Measurements from ENCODE around the gene DROSHA. TPM values are rescaled to one million over a fixed set of nuclear protein-coding genes. Genes with fewer than 3 reads are reported as not detected.
"Not testable (repeated sequence)": the region's sequence is repeated elsewhere in the genome, so short reads cannot be mapped to it uniquely, and the experiment has no call there.

DROSHA gene
- total RNA-seq, 1 donor from 2014 or later, result 54.5 TPM

GRCh38 chr5:31413030-31413812 is 118.7 kb downstream of the DROSHA start:
- DNase-seq, result no peak

DNA sequence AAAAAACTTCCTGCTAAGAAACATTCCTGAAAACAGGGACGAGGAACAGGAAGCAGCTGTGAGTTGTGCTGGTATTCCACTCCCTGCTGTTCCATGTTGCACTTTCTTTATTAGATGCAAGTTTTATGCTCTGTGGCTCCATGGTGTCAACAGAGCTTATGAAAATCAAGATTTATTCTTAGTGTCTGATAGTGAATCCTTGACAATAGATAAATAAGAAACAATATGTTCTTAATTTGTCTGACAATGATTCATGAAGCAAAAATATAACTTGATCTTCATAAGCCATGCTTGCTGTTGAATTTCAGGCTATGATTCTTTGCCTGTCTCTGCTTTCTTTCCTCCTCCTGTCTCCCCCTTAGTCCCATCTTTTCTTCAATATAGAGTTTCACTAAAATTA is 119.6 kb downstream of the DROSHA start:
- DNase-seq, result peak; percentile 80

- DNase-seq, result no peak
Measured at GRCh38 chr5:31410089-31410488, 121.8 kb downstream of the DROSHA start.

DNA sequence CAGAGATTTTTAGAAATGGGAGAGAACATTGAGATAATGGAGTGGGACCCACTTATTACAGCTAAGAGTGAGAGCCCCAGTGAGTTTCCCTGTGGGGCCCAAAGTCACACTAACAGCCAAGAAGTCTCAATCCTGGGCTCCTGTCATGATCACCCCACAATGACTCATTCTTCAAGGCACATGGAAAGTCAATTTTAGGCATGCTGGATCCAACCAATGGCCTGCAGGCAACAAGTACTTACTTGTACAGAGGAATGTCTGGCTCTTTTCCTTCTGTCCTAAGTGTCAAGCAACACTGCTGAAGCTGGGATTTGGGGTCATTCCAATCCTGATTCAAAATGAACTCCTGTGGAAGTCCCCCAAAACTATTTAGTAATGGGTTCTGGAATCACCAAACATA is 123.1 kb downstream of the DROSHA start:
- DNase-seq, result no peak

DNA sequence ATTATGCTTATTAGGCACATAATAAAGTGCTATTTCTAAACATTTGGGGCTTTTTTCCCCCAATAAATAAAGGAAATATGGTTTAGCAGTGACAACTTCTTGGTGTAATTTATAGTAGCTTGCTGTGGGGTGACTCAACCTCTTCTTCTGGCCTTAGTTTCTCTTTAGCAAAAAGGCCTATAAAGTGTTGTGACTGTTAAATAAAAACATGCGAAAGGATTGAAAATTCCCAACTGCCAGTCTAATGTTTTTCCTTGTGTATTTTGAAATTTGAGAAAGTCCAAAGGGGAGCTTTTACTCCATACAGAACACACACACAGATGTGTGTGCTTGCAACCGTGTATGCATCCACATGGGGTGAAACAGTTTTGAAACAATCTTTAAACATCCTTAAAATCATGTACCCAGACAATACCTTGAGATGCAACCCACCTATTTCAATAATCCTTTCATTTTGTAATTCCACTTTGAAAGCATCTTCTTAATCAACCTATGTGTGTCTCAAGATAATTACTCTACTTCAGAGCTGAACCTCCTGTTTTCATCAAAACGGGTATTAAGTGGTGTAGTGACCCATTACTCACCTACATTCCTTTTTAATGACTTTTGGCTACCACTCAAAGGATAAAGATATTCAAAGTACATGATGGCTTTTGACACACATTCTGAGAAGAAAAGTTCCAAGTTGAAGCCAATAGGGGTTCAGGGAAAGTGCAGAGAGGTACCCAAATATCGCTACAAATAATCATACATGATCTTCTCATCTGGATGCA is 123.8 kb downstream of the DROSHA start:
- DNase-seq, result peak; percentile 15

DNA sequence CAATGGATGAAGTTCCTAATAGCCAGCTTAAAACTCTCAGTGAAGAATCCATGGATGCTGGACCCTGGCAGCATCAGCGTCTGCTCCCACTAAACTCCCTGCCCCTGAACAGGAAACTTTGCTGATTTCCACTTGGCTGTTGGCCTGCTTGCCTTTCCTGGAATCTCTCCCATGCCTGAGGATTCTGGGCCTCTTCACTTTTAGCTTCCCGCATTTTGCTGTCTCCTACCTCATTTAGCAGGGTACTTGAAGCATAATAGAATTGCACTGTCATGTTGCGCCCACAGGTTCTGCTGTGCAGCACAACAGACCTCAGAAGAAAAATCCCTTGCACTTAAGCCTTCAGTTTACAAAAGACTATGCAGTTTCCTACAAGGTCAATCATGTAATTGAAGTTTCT is 127.6 kb downstream of the DROSHA start:
- DNase-seq, result peak; percentile 37

DNA sequence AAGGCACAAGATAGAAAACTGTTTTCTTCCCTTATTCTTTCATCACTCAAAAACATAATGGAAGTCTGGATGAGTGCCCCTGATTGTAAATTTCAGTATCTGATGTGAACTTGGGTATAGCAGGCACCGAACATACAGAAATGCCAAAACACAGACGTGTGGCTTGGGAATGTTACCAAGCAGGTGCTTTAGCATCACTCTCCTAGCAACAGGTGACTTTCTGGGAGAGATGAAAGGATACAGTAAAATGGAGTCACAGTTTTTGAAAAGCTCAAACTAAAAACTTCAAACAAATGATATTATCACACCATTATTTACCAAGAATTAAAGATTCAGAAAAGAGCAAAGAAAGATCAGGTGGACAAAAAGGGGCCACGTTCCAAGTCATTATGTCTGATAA is 130.2 kb downstream of the DROSHA start:
- DNase-seq, result no peak

DNA sequence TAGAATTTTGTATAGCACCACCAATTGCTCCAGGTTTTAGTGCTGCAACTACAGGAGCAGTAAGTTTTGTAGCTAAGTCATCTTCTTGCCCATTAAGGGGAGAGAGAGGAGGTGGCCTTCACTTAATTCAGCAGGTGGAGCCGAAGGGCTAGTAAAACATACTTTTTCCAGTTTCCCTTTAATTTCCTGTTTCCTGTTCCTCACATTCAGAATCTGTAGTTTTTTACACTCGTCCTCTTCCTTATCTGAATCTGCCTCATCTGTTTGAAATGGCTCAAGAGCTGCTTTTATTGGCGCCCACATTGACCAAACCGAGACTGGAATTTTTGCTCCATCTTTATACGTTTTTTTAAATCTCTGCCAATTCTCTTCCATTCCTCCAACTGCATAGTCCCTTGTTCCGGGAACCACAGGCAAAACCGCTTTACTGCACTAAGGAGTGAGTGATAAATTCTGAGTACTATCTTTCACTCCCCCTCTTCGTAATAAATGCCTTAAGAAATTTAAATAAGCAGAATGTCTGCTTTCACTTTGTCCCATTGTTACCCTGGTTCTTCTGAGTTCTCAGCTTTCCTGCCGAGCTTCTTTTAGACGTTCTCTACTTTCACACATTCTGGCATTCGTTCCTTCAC is 133.9 kb downstream of the DROSHA start:
- peak; percentile 7 for DNase-seq

DNA sequence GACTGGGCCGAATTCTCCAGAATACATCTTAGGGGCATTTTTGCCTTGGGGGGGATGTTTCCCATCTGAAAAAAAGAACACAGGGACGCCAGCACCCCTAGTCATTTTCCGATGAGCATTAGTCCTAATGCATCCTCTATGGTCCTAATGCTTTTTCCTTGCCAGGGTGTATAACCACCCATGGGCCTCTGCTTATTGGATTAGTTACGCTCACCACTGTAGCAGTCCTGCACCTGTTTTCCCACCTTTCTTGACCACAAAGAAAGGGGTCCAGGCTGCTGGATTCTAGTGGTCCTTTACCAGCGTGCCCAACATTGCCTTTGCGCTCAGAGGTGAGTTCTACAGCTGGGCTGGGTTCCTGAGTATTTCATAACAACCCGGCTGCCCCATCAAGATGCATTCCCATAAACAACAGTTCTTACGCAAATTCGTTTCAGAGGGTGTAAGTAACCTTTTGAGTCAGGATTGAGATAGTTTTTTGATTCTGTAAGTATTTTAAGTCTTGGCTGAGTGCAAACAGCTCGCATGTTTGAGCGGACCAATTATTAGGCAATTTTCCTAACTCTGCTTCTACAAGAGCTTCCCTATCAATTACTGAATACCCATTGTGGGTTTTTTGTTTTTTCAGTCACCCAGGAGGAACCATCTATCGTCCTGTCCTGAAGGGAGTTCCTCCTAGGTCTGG is 135.1 kb downstream of the DROSHA start:
- DNase-seq, result no peak

- not testable (repeated sequence) for DNase-seq
Measured at GRCh38 chr5:31395450-31396045, 136.3 kb downstream of the DROSHA start.

DNA sequence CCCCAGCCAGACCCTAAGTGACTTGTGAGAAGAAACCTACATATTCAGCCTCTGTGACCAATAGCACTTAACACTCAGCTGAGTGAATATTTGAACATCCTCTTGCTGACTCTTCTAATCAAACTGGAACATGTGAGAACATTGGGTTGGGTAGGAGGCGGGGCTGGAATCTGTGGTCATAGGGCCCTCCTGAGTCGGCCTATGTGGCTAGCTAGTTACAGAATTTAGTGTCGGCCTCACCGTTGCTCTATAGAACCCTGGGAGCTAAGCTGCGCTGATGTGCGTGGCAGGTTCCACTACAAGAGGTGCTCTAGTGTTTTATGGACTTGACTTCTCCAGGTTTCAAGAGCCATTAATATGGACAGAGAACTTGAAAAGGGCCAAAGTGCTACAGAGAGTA is 138.8 kb downstream of the DROSHA start:
- DNase-seq, result no peak

DNA sequence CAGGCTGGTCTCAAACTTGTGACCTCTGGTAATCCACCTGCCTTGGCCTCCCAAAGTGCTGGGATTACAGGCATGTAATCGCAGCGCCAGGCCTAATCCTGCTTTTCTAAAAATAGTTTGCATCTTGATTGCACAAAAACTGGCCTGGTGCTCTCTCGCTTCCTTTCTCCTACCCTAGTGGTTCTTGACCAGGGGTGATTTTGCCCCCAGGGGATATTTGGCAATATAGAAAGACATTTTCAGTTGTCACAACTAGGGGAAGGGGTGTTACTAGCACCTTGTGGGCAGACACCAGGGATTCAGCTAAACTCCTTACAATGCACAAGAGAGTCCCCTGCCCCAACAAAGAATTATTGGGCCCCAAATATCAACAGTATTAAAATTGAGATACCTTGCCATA is 139.8 kb downstream of the DROSHA start:
- DNase-seq, result no peak

- no peak for DNase-seq
Measured at GRCh38 chr5:31390256-31390655, 141.6 kb downstream of the DROSHA start.

DNA sequence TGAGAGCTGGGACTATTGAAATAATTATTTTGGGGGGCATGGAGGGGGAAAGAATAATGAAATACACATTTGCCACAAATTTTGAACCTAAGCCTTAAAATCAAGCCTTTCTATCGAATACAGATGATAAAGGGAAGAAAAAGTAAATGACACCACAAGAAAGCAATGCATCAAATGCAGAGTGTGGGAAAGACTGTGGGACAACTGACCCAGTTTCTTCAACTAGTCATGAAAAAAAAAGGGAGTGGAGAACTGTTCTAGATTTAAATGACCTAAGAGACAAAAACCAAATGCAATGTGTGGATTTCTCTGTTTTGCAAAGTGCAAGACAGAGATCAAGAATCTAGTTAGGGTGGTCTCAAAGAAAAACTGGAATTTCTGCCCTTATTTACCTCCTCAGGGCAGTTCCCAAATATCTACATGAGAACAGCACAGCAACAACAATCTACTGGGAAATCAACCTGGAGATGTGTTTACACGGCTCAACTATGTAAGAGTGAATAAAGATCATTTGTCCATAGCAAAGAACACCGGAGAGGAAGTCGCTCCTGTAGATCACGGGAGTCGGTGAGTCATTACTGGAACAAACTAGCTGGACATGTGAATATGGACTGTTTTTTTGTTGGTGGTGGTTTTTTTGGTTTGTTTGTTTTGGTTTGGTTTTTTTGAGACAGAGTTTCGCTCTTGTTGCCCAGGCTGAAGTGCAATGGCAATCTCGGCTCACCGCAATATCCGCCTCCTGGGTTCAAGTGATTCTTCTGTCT is 145.9 kb downstream of the DROSHA start:
- no peak for DNase-seq

- DNase-seq, result no peak
Measured at GRCh38 chr5:31383734-31384133, 148.2 kb downstream of the DROSHA start.

- DNase-seq, result no peak
Measured at GRCh38 chr5:31382051-31382878, 149.6 kb downstream of the DROSHA start.

DNA sequence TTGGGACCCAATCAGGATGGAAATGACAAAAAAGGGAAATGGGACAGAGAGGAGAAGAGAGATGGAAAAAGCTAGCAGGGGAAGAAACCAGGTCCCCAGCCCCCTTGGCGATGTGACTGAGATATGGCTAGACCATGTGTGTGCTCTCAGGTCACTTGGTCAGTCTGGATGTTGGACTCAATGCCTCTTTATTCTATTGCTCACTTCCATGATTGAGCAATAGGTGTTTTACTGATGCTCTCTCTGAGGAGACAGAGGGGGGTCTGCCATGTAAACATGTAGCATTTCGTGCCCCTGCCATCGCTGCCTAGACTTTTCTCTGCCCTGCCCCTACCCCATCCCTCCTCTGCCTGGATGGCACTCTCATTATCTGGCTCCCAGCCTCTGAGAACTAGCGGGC is 150.6 kb downstream of the DROSHA start:
- no peak for DNase-seq

- no peak for DNase-seq
Measured at GRCh38 chr5:31380049-31380448, 151.8 kb downstream of the DROSHA start.

- DNase-seq, result no peak
Measured at GRCh38 chr5:31378838-31379237, 153.1 kb downstream of the DROSHA start.

DNA sequence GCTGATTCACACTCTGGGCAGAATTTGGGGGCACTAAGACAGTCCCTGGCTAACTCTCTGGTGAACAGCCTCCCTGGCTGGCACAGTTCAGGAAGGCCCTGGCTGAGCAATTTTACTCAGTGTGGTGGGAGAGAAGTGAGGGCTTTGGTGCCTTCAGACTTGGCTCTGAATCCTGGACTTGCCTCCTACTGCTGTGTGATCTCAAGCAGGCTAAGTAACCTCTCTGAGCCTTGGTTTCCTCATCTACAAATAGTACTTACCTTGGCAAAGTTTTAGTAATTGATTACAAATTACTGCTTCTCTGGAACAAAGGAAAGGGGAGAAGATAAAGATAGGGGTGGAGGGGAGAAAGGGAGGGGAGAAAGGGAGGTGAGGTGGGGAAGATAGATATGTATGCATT is 153.8 kb downstream of the DROSHA start:
- DNase-seq, result no peak

Measured in dermis blood vessel endothelial cell (primary cell).